IMR-90 (cell line): ENCODE results near the gene MSS51. TPM values are rescaled to one million over a fixed set of nuclear protein-coding genes. Genes with fewer than 3 reads are reported as not detected.

Source experiments
- ATAC-seq: fragments of 200-7000 bp; cut with Tn5 transposase; 2 replicates; pipeline ENCODE4 v1.9.1; 2020; ENCODE audit warnings: low read depth, mild to moderate bottlenecking, moderate library complexity
- BruUV-seq: library from RNA; stranded (reverse); fragments of 400-500 nt; replicated peaks from 2 replicates; lab custom pipeline; 2021; lab: Mats Ljungman, UMichigan
- CTCF ChIA-PET: fragments of 300-600 bp; formaldehyde crosslinking; extraction: SDS; loops from one replicate; lab custom pipeline; 2021; ENCODE audit warnings: antibody characterized with exemption; lab: Yijun Ruan, JAX
- POLR2A ChIA-PET: fragments of 300-600 bp; sonication (Branson Sonifier 250); formaldehyde crosslinking; loops from one replicate; lab custom pipeline; 2022; ENCODE audit warnings: antibody characterized with exemption; ENCODE audit not compliant: unreplicated experiment; lab: Charles Lee
- DNase-seq: peaks from one replicate; pipeline ENCODE4 v3.0.0; 2013
- H2AFZ ChIP-seq: replicated peaks from 2 replicates; pipeline ENCODE3; 2013; ENCODE audit warnings: low read length, mild to moderate bottlenecking; ENCODE audit not compliant: poor library complexity
- H2AK5ac ChIP-seq: 2 replicates; pipeline ENCODE4 v1.6.1; 2013; ENCODE audit warnings: low read depth, low read length, inconsistent platforms
- H2AK9ac ChIP-seq: replicated peaks from 2 replicates; pipeline ENCODE3; 2013; ENCODE audit warnings: mild to moderate bottlenecking, low read depth, low read length, moderate library complexity; ENCODE audit not compliant: poor library complexity
- H2BK120ac ChIP-seq: 2 replicates; pipeline ENCODE4 v1.6.1; 2013; ENCODE audit warnings: low read depth, low read length, inconsistent platforms
- H2BK15ac ChIP-seq: 3 replicates; pipeline ENCODE4 v1.6.1; 2013; ENCODE audit warnings: low read depth, low read length, inconsistent platforms
- H2BK20ac ChIP-seq: 2 replicates; pipeline ENCODE4 v1.6.1; 2013; ENCODE audit warnings: low read depth, mild to moderate bottlenecking, inconsistent platforms, low read length, moderate library complexity
- H2BK5ac ChIP-seq: 2 replicates; pipeline ENCODE4 v1.6.1; 2013; ENCODE audit warnings: mild to moderate bottlenecking, low read depth, low read length, inconsistent platforms; ENCODE audit not compliant: poor library complexity, severe bottlenecking
- H3K14ac ChIP-seq: replicated peaks from 2 replicates; pipeline ENCODE4 v1.6.1; 2013; ENCODE audit warnings: low read depth, low read length, inconsistent platforms
- H3K18ac ChIP-seq: 2 replicates; pipeline ENCODE4 v1.6.1; 2013; ENCODE audit warnings: low read depth, low read length, control low read depth
- H3K23ac ChIP-seq: 2 replicates; pipeline ENCODE4 v1.6.1; 2013; ENCODE audit warnings: low read depth, low read length, inconsistent platforms
- H3K27ac ChIP-seq: 2 replicates; pipeline ENCODE4 v1.5.1; 2013; ENCODE audit warnings: mild to moderate bottlenecking, control low read depth, low read length; ENCODE audit not compliant: insufficient read depth
- H3K27me3 ChIP-seq: 2 replicates; pipeline ENCODE4 v1.6.1; 2013; ENCODE audit warnings: low read length; ENCODE audit not compliant: control insufficient read depth, insufficient read depth
- H3K36me3 ChIP-seq: 2 replicates; pipeline ENCODE4 v1.6.1; 2013; ENCODE audit warnings: low read length, mixed read lengths; ENCODE audit not compliant: control insufficient read depth, insufficient read depth
- H3K4ac ChIP-seq: 2 replicates; pipeline ENCODE4 v1.6.1; 2013; ENCODE audit warnings: low read depth, low read length, inconsistent platforms
- H3K4me1 ChIP-seq: 2 replicates; pipeline ENCODE4 v1.6.1; 2013; ENCODE audit warnings: low read length, mixed read lengths; ENCODE audit not compliant: control insufficient read depth, insufficient read depth
- H3K4me2 ChIP-seq: 2 replicates; pipeline ENCODE4 v1.6.1; 2013; ENCODE audit warnings: low read depth, mild to moderate bottlenecking, control low read depth, low read length, moderate library complexity
- H3K4me3 ChIP-seq: 2 replicates; pipeline ENCODE4 v1.5.1; 2013; ENCODE audit warnings: low read depth, mild to moderate bottlenecking, control low read depth, low read length, moderate library complexity; ENCODE audit not compliant: insufficient read depth
- H3K56ac ChIP-seq: 2 replicates; pipeline ENCODE4 v1.6.1; 2013; ENCODE audit warnings: low read length, inconsistent platforms; ENCODE audit not compliant: insufficient read depth; ENCODE audit errors: extremely low read depth
- H3K79me1 ChIP-seq, 2 experiments: 2 replicates each; pipeline ENCODE4 v1.6.1; 2013; ENCODE audit warnings: low read length in 2 of 2, inconsistent platforms in 1 of 2, low read depth in 1 of 2
- H3K9ac ChIP-seq: 2 replicates; pipeline ENCODE4 v1.6.1; 2013; ENCODE audit warnings: low read depth, low read length, control low read depth
- H3K9me1 ChIP-seq: 2 replicates; pipeline ENCODE4 v1.6.1; 2013; ENCODE audit warnings: low read length, inconsistent platforms; ENCODE audit not compliant: insufficient read depth
- H3K9me3 ChIP-seq: 2 replicates; pipeline ENCODE4 v1.6.1; 2013; ENCODE audit warnings: low read length; ENCODE audit not compliant: control insufficient read depth, insufficient read depth
- H4K20me1 ChIP-seq: 2 replicates; pipeline ENCODE4 v1.6.1; 2013; ENCODE audit warnings: low read length, inconsistent platforms; ENCODE audit not compliant: insufficient read depth
- H4K5ac ChIP-seq: 2 replicates; pipeline ENCODE4 v1.6.1; 2013; ENCODE audit warnings: mild to moderate bottlenecking, low read depth, low read length, control low read depth
- H4K8ac ChIP-seq, 2 experiments: 2 replicates each; pipeline ENCODE4 v1.6.1; 2013; ENCODE audit warnings: low read depth in 2 of 2, low read length in 2 of 2, control low read depth in 1 of 2, inconsistent platforms in 1 of 2
- H4K91ac ChIP-seq: 2 replicates; pipeline ENCODE4 v1.6.1; 2013; ENCODE audit warnings: low read depth, low read length, inconsistent platforms; ENCODE audit not compliant: insufficient read depth
- BHLHE40 ChIP-seq: fragments of 150-350 bp; IDR thresholded peaks from 2 replicates; pipeline ENCODE4 v1.6.1; 2016; ENCODE audit warnings: mild to moderate bottlenecking, low read depth, low read length
- CHD1 ChIP-seq: IDR thresholded peaks from 2 replicates; pipeline ENCODE4 v1.6.1; 2012; ENCODE audit warnings: low read depth, low read length, improper control_type of control experiment
- FOS ChIP-seq: fragments of 150-350 bp; IDR thresholded peaks from 2 replicates; pipeline ENCODE4 v1.6.1; 2016; ENCODE audit warnings: low read depth, low read length
- MAFK ChIP-seq: IDR thresholded peaks from 2 replicates; pipeline ENCODE4 v1.6.1; 2012; ENCODE audit warnings: low read depth, low read length, improper control_type of control experiment
- MAZ ChIP-seq: IDR thresholded peaks from 2 replicates; pipeline ENCODE4 v1.6.1; 2012; ENCODE audit warnings: low read depth, mild to moderate bottlenecking, low read length, improper control_type of control experiment, moderate library complexity, borderline replicate concordance
- MXI1 ChIP-seq: IDR thresholded peaks from 2 replicates; pipeline ENCODE4 v1.6.1; 2012; ENCODE audit warnings: low read depth, mild to moderate bottlenecking, low read length, moderate library complexity, borderline replicate concordance
- RAD21 ChIP-seq: IDR thresholded peaks from 2 replicates; pipeline ENCODE4 v1.6.1; 2012; ENCODE audit warnings: low read length, improper control_type of control experiment
- RCOR1 ChIP-seq: IDR thresholded peaks from 2 replicates; pipeline ENCODE4 v1.6.1; 2012; ENCODE audit warnings: mild to moderate bottlenecking, low read length, improper control_type of control experiment; ENCODE audit not compliant: insufficient replicate concordance
- RFX5 ChIP-seq: IDR thresholded peaks from 2 replicates; pipeline ENCODE4 v1.8.0; 2012; ENCODE audit warnings: low read depth, mild to moderate bottlenecking, low read length, moderate library complexity
- SMC3 ChIP-seq: fragments of 150-350 bp; IDR thresholded peaks from 2 replicates; pipeline ENCODE4 v1.6.1; 2016; ENCODE audit warnings: low read depth, mild to moderate bottlenecking, antibody characterized with exemption, low read length, moderate library complexity
- WGBS, 2 experiments: methylation state at CpG; one replicate each; pipeline versions ENCODE4 v1.1.5 to v1.1.7; 2013; ENCODE audit warnings: missing lambda C conversion rate in 2 of 2; ENCODE audit not compliant: insufficient read length in 1 of 2; ENCODE audit errors: extremely low coverage in 2 of 2; 5-methylcytosine and 5-hydroxymethylcytosine counted together
- dilution Hi-C: fragments of 300-500 bp; cut with HindIII; formaldehyde crosslinking; loops from one replicate; pipeline ENCODE4 v1.14.3; 2018; ENCODE audit warnings: low sequenced_read_pairs; ENCODE audit not compliant: unreplicated experiment
- in situ Hi-C: fragments of 300-500 bp; cut with MboI; formaldehyde crosslinking; loops from 3 replicates; pipeline ENCODE4 v1.14.3; 2019; ENCODE audit warnings: low sequenced_read_pairs, inconsistent platforms, mixed read lengths
- intact Hi-C: fragments of 100-400 bp; cut with micrococcal nuclease; formaldehyde crosslinking; loops from 2 replicates; pipeline ENCODE4 v1.10.0; 2022
- polyA plus RNA-seq, 3 experiments: library from polyadenylated mRNA; depleted of rRNA; stranded (reverse); fragments of >200 nt; gene quantifications; 2 replicates each; pipeline ENCODE4 v1.2.3, GENCODE V29; 2012; ENCODE audit warnings: low replicate concordance in 1 of 3
- total RNA-seq: library from RNA; depleted of rRNA; stranded (reverse); fragments of >200 nt; gene quantifications from 2 replicates; pipeline ENCODE4 v1.2.3, GENCODE V29; 2012
- TF ChIP-seq, protein P1 (sequence below): fragments of 150-350 bp; IDR thresholded peaks from 2 replicates; pipeline ENCODE4 v1.6.1; 2016; ENCODE audit warnings: low read depth, mild to moderate bottlenecking, low read length, moderate library complexity, borderline replicate concordance
- TF ChIP-seq, protein P2 (sequence below): conservative IDR thresholded peaks from 2 replicates; pipeline ENCODE4 v1.5.1; 2012; ENCODE audit warnings: mild to moderate bottlenecking, low read depth, low read length, improper control_type of control experiment
- TF ChIP-seq, protein P3 (sequence below): fragments of 150-350 bp; IDR thresholded peaks from 2 replicates; pipeline ENCODE4 v1.6.1; 2017; ENCODE audit warnings: mild to moderate bottlenecking, antibody characterized with exemption, low read length, low read depth

Gene MSS51
- total and polyA plus RNA-seq, 2 of the 4 experiments (the other 2 are of a cell fraction): 1.1 to 1.8 TPM

DNA sequence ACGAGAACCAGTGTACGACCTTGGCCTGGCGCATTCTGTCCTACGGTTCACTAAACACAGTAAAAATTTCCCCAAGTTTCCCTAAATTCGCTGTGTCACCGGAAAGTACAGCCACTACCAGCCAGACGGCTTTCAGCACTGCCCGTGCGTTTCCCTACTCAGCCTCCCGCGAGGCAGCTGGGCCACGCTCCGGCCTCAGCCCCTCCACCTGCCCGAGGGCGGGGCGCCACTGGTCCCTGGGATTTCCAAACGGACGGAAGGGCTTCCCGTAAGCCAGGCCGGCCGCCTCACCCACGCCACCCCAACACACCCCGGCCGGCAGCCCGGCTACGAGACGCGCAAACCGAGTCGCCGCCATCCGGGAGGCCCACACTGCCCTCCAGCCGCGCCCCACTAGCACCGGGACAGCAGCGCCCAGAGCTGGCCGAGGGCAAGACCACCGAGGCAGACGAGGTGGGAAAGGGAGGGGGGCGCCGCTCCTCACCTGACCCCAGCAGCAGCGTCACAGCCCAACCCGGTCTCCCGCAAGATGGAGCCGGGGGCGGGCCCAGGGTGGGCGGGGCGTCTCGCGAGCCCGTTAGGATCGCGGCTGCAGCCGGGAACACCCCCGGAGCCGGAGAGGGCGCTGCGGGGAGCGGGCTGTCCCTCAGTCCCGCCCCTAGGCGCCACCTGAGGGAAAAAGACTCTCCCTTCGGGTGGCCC, 19.7 kb downstream of the MSS51 start, which contains the start of gene ANXA7:
TSS of gene ANXA7 (minus strand) at position 531 of the 702 bp plus-strand sequence. CDS start 13,202 bp downstream, outside the sequence.
- Histone ChIP-seq H4K5ac (peak within 1 kb of the TSS; percentile 28; the same call in 1 of the 2 replicates), H3K36me3 (no peaks in the 10 kb centered on the region), H4K91ac (peak within 1 kb of the TSS; percentile 86), H4K8ac (peak within 1 kb of the TSS; percentile 1 to 94; a peak in 3 of 4 replicates), H3K18ac (peak within 1 kb of the TSS; percentile 26; the same call in 1 of the 2 replicates), H4K20me1 (peaks cover 17% of the 10 kb centered on the region; the same call in 1 of the 2 replicates), H3K9me1 (peaks cover 3% of the 10 kb centered on the region; the same call in 1 of the 2 replicates), H3K23ac (peak within 1 kb of the TSS; percentile 64), H2AK9ac (peak within 1 kb of the TSS; percentile 50), H3K27me3 (no peaks in the 10 kb centered on the region), H2BK5ac (peak within 1 kb of the TSS; percentile 76), H2BK15ac (peak within 1 kb of the TSS; percentile 0; the same call in 1 of the 3 replicates), H3K4me3 (peak within 1 kb of the TSS; percentile 85), H3K4me2 (peak within 1 kb of the TSS; percentile 88), H2BK20ac (no peak within 1 kb of the TSS), H3K4ac (peak within 1 kb of the TSS; percentile 43), H3K9me3 (no peaks in the 10 kb centered on the region), H3K9ac (peak within 1 kb of the TSS; percentile 75), H3K79me1 (peaks cover 13 to 30% of the 10 kb centered on the region in 2 experiments), H2BK120ac (peak within 1 kb of the TSS; percentile 49; the same call in 1 of the 2 replicates), H2AFZ (peak within 1 kb of the TSS; percentile 98), H3K4me1 (no peaks in the 10 kb centered on the region), H3K14ac (peak within 1 kb of the TSS; percentile 11), H3K56ac (peak within 1 kb of the TSS; percentile 24), H2AK5ac (peak within 1 kb of the TSS; percentile 39; the same call in 1 of the 2 replicates), H3K27ac (peak within 1 kb of the TSS; percentile 85)
- intact Hi-C loops: loop anchor here (10.0 kb wide), 1 partner anchor 231 kb away; the partner anchor contains the start of gene MYOZ1
- ChIA-PET CTCF (no interaction called here), POLR2A (interaction anchor here (0.6 kb wide), 1 partner anchor 157 kb away, joined by 14 read pairs; no protein-coding TSS in a partner anchor)
- peak; percentile 75 for DNase-seq
- BruUV-seq: no TSS peak
- in situ Hi-C loops: no loop called here
- dilution Hi-C loops: no loop called here
- WGBS, 2 experiments: 1% methylated on average over 15 of the region's 62 CpGs; no CpG with 5 or more reads in 1 of the 2 experiments
- peak; percentile 99 for ATAC-seq
- TF ChIP-seq, protein P1, sequence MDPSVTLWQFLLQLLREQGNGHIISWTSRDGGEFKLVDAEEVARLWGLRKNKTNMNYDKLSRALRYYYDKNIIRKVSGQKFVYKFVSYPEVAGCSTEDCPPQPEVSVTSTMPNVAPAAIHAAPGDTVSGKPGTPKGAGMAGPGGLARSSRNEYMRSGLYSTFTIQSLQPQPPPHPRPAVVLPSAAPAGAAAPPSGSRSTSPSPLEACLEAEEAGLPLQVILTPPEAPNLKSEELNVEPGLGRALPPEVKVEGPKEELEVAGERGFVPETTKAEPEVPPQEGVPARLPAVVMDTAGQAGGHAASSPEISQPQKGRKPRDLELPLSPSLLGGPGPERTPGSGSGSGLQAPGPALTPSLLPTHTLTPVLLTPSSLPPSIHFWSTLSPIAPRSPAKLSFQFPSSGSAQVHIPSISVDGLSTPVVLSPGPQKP: no peak
- no peak for TF ChIP-seq CHD1
- TF ChIP-seq RCOR1: no peak
- no peak for TF ChIP-seq RAD21
- TF ChIP-seq SMC3: no peak
- TF ChIP-seq, protein P2, sequence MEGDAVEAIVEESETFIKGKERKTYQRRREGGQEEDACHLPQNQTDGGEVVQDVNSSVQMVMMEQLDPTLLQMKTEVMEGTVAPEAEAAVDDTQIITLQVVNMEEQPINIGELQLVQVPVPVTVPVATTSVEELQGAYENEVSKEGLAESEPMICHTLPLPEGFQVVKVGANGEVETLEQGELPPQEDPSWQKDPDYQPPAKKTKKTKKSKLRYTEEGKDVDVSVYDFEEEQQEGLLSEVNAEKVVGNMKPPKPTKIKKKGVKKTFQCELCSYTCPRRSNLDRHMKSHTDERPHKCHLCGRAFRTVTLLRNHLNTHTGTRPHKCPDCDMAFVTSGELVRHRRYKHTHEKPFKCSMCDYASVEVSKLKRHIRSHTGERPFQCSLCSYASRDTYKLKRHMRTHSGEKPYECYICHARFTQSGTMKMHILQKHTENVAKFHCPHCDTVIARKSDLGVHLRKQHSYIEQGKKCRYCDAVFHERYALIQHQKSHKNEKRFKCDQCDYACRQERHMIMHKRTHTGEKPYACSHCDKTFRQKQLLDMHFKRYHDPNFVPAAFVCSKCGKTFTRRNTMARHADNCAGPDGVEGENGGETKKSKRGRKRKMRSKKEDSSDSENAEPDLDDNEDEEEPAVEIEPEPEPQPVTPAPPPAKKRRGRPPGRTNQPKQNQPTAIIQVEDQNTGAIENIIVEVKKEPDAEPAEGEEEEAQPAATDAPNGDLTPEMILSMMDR: peak; percentile 30
- peak; percentile 52; the same call in 1 of the 2 replicates for TF ChIP-seq MAFK
- no peak for TF ChIP-seq FOS
- peak; percentile 79; the same call in 1 of the 2 replicates for TF ChIP-seq MXI1
- TF ChIP-seq, protein P3, sequence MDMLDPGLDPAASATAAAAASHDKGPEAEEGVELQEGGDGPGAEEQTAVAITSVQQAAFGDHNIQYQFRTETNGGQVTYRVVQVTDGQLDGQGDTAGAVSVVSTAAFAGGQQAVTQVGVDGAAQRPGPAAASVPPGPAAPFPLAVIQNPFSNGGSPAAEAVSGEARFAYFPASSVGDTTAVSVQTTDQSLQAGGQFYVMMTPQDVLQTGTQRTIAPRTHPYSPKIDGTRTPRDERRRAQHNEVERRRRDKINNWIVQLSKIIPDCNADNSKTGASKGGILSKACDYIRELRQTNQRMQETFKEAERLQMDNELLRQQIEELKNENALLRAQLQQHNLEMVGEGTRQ: no peak
- TF ChIP-seq RFX5: no peak
- peak; percentile 72; the same call in 1 of the 2 replicates for TF ChIP-seq MAZ
- TF ChIP-seq BHLHE40: no peak
